ENCODE results near the gene CNTNAP2.
"Not testable (repeated sequence)": the region's sequence is repeated elsewhere in the genome, so short reads cannot be mapped to it uniquely, and the experiment has no call there.

The CNTNAP2 gene

DNA sequence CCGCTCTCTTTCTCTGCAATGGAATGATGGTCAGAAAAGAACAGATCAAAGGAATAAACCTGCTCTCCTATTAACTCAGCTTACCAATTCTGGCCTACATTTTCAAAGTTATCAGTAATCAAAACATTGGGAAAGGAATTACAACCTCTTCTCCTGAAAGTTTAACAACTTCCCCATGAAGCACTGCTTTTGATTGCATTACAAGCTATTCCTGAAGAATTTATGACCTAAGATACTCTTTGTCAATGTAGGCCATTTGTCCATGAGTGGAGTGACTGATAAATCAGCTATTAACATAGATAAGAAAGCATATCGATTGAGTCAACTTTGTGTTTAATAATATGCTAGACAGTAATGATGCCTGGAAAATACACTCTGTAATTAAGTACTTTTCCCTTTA is 2202.2 kb downstream of the CNTNAP2 start:
- no peak for DNase-seq (ENCODE audit: low spot score)

DNA sequence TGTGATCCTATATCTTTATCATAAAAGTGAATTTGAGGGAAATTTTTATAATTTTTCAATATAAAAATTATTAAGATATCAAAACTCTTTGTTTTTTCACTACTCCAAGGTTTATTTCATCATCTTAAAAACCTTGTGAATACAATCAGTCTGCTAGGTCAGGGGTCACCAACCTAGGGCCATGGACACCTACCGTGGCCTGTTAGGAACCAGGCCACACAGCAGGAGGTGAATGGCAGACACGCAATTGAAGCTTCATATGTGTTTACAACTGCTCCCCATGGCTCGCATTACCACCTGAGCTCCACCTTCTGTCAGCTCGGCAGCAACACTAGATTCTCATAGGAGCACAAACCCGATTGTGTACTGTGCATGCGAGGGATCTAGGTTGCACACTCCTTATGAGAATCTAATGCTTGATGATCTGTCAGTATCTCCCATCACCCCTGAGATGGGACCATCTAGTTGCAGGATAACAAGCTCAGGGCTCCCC is 2202.8 kb downstream of the CNTNAP2 start:
- no peak for DNase-seq (ENCODE audit: low spot score)

DNA sequence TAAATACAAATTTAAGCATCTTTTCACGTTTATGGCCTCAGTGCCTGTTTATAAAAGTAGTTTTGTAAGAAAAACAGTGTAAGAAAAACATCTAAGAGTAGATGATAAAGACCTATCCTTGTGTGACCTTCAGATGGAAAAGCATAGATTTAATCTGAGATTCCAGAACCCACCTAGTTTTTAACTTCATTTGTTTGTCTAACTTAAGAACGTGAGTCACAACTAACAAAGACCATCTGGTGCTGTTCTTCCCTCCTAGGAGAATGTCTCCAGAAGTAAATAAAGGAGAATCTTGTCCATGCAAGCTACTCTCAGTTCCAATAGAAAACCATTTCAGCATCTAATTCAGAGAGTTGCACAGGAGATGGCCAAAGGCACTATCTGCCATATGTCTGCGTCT is 2208.6 kb downstream of the CNTNAP2 start:
- no peak for DNase-seq (ENCODE audit: low spot score)

DNA sequence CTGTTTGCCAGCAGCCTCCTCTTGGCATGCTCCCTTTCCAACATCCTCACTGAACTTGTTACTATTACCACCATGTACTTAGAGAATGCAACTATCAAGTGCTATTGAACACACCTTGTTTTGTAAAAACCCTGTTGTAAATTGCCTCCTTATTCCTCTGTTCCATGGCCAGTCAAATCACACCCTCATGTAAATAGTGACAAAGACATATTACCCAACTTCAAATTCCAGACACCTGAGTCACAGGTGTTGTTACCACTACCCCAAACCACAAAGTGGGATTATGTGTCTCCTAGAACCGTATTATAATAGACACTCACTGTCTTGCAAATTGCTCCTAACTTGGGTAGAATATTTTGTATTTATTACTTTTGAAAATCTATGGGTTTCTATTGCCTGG is 2210.8 kb downstream of the CNTNAP2 start:
- no peak for DNase-seq (ENCODE audit: low spot score)

DNA sequence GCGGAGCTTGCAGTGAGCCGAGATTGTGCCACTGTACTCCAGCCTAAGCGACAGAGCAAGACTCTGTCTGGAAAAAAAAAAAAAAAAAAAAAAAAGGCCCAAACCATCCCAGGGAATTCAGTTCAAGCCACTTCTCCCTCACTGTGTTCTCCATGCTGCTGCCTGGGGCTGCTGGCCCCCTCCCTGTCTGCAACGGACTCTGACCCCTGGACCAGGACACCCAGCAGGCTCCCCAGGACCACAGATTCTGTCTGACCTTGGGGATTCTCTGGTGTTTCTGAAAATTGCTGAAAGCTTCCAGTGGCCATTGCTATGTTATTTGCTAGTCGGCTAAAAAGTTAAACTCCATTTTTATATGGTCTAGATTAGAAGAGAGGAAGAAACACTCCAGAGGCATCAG is 2212.3 kb downstream of the CNTNAP2 start:
- DNase-seq (ENCODE audit: low spot score), result no peak

DNA sequence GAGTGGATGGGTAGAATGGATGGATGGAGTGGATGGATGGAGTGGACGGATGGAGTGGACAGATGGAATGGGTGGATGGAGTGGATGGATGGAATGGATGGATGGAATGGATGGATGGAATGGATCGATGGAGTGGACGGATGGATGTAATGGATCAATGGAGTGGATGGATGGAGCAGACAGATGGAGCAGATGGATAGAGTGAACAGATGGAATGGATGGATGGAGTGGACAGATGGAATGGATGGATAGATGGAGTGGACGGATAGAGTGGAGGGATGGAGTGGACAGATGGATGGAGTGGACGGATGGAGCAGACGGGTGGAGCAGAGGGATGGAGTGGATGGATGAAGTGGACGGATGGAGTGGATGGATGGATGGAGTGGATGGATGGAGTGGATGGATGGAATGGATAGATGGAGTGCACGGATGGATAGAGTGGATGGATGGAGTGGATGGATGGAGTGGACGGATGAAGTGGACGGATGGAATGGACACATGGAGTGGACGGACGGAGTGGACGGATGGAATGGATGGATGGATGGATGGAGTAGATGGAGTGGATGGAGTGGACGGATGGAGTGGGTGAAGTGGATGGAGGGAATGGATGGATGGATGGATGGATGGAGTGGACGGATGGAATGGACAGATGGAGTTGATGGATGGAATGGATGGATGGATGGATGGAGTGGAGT is 2213.7 kb downstream of the CNTNAP2 start:
- DNase-seq (ENCODE audit: low spot score), result no peak

DNA sequence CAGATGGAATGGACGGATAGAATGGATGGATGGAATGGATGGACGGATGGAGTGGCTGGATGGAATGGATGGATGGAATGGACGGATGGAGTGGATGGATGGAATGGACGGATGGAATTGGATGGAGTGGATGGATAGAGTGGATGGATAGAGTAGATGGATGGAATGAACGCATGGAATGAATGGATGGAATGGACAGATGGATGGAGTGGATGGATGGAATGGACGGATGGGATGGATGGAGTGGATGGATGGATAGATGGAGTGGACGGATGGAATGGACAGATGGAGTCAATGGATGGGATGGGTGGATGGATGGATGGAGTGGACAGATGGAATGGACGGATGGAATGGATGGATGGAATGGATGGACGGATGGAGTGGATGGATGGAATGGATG is 2214.2 kb downstream of the CNTNAP2 start:
- no peak for DNase-seq (ENCODE audit: low spot score)

DNA sequence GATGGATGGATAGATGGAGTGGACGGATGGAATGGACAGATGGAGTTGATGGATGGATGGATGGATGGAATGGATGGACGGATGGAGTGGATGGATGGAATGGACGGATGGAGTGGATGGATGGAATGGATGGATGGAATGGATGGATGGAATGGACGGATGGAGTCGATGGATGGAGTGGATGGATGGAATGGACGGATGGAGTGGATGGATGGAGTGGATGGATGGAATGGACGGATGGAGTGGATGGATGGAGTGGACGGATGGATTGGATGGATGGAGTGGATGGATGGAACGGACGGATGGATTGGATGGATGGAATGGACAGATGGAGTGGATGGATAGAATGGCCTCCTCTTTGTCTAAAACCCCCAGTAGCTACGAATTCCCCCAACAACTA is 2214.9 kb downstream of the CNTNAP2 start:
- not testable (repeated sequence) for DNase-seq (ENCODE audit: low spot score)

DNA sequence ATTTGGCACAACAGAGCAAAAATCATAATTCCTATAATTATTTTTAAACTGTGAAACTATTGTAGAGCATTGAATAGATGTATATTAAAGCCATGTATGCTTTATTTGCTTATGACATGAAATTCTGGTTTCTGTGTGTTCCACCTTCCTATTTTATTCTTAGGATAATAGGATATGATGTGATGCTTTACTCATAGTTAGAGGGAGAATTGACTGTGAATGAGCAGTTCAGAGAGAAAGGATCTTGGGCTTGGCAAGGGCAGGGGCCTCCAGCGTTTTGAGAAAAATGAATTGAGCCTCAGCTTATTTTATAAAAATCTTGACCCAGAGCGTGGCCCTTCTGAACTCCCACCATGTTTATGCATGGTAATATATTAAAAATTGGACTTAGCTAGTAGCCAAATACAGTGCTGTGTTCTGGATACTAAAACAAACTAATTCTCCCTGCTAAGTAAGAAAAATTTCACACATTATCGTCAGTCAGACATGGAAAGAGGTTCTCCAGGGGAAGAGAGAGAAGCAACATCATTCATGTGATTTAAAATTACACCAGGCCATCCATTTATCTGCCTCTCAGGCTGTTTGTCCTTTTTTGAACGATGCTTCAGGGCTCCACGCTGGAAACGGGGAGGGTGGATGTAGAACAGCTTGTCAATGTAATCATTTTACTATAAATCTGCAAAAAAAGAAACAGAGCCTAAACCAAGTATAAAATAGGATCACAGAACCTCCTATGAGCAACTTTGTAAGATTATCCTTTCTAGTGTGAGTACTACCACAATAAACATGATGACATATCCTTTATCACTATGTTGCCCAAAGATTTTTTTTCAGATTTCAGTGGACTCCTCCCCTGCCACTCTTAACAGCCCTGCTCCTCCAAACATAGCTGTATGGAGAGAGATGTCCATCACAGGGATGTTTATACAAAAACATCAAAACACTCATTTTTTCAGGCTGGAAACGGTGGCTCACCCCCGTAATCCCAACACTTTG is 2215.9 kb downstream of the CNTNAP2 start:
- DNase-seq (ENCODE audit: low spot score), result no peak

DNA sequence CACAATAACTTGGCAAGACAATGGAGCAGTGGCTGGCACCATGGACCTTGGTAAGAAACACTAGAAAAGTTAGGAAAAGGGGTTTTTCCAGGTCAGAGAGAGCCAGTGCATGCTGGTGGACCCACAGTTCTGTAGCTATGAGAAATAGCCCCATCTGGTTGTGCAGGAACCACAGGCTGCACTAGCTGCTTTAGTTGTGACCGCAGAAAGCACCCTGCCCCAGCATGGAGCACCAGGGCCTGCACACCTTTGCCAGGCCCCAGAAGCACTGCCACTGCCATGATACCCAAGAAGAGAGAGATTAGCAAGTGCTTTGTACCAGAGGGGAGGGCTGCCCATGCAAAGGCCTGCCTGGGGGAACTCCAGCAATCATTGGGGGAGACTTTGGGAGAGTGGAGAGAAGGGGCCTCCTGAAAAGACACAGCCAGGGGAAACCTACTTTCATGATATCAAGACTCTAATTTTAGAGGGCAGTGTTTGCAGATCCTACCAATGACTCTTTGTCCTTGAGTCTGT is 2217.9 kb downstream of the CNTNAP2 start:
- no peak for DNase-seq (ENCODE audit: low spot score)

DNA sequence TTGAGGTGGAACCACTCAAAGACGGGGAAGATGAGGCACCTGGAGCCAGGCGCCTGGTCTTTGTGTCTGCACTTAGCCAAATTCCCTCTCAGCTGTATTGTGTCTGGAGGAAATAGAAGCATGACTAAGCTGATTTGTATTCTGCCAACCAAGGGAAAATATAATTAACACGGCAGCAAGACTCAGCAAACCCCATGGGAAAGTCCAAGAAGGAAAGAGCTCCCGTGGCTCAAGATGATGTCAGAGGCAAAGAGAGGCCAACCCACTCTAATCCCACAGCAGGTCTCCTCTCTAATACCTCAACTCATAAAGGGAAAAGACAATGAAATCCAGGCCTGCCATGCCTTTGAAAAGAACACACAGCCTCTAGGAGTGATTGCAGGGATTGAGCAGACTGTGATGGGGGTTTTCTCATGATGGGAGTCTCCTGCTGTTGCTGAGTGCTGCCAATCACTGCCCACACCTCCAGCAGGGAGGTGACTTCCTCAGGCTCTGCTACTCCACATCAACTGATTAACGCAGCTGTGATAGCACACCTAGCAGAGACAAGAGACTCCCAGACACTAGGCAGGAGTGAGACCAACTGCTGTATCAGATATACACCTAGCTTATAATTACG is 2218.5 kb downstream of the CNTNAP2 start:
- DNase-seq (ENCODE audit: low spot score), result no peak

DNA sequence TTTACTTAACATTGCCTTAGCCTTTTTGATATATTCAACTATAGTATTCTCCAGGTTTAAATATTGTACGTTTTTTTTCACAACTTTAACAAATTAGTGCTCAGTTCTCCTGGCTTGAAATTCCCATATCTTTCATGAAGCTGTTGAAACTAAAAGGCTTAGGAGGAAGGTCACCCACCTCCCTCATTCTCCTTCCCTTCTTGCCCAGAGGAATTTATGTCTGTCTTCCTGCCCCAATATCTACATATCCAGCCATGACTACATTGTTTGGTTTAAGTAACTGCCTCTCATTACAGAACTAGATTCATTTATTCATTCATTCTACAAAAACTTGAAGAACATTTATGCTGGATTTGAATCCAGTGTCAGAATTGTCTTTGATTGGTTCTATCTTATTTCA is 2219.2 kb downstream of the CNTNAP2 start:
- no peak for DNase-seq (ENCODE audit: low spot score)

DNA sequence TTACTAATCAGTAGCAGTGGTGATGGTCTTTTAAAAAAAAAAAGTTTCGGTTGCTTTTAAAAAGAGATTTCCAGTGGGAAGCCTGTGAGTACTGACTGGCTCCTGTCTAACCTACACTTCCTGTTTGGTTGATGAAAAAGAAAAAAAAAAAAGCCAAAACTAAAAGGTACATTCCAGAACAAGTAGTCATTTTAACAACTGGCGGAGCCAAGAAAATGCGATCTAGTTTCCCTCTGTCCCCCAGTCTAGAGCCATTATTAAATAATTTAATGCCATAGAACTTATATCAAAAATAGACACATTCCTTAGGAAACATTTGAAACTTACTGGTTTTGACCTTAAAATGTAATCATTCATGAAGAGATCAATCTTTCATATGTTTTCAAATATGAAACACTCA is 2219.8 kb downstream of the CNTNAP2 start:
- DNase-seq (ENCODE audit: low spot score), result no peak

DNA sequence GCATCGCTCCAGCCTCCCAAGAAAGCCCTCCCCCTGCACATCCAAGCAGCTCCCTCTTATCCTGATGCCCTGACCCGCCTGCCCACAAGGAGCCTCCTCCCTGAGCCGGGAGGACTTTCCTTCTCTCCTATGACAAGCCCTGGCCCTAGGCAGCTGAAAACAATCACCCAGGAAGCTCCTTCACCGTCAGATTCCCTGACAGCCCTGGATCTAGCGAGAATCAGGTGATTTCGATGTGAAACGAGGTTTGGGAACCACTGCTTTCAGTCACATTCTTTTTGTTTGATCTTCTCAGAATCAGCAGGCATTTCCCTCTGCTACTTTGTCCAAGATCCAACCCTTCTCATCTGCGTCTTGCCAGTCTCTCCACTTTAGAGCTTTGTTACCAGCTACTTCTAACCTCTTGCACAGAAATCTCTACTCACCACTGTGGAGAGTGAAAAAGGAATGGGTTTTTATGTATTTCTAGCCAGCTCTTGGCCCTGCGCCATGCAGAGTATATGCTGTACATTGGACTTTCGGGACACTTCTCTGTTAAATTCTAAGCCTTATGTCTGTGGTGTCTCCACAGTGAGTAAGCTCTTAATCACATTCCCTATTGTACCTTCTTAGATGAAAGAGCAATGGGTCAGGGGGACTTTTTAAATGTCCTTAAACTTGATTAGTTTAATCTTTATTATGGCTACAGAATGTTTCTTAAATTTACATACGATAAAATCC is 2220.8 kb downstream of the CNTNAP2 start:
- no peak for DNase-seq (ENCODE audit: low spot score)

DNA sequence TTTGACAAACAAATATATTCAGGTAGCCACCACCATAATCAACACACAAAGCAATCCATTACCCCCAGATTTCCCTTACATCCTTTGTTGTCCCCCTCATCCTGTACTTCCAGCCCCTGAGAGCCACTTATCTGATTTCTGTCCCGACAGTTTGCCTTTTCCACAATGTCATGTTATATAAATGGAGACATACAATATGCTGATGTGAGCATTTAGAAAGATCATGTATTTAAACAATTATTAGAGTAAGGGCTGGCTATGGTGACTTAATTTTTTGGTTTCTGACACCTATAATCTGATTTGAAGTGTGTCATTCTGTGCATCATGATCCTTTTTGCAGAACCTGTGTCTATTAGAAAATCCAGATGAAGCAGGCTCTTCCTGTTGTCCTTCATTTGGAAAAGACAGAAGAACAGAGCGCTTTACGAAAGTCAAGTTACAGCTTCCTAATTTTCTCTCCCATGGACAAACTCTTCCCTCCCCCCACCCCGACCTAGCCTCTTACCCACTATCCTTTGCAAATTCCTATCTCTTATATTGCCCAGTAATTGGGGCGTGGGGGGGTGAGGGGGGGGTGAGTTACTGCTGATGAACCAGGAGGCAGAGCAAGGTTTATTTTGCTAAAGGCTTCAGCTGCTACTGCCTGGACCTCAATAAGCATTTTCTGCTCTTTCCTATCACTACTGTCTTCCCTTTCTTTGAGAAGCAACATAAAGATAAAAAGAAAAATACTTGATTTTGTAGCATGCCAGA is 2221.6 kb downstream of the CNTNAP2 start:
- DNase-seq (ENCODE audit: low spot score), result no peak

DNA sequence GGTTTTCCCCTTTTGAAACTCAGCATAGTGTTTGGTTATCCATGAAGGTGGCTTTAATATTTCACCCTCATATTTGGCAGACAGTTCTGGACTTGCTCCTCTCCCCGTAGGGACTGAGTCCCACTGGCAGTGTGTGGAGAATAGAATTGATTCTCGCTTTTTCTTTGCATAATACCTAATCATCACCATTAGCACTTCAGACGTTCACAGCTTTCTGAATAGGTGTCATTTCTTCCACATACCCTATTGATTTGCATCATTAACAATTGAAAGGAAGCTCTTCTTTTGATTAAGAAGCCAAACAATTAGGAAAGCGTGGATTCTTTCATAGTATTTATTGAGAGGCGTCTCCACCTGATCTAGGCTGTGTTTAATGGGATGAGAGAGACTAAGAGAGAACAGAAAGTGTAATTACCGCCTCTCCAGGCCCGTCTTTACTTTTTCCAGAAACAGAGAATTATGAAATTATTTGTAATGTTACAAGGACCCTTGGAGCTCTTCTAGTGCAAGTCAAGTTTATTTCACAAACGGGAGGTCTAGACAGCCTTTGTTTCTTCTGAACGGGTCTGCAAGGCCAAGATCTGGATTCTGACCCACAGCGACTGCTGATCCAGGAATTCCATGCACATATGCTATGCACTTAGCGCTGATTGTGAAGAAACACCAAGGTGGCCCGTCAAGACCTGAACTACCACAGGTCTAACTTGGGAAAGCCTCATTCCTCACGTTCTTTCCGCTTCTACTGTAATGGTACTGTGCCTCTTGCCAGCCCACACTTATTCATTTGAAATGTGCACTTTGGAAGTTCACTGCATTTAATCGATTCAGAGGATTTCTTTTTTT is 2224.1 kb downstream of the CNTNAP2 start:
- DNase-seq (ENCODE audit: low spot score), result no peak

DNA sequence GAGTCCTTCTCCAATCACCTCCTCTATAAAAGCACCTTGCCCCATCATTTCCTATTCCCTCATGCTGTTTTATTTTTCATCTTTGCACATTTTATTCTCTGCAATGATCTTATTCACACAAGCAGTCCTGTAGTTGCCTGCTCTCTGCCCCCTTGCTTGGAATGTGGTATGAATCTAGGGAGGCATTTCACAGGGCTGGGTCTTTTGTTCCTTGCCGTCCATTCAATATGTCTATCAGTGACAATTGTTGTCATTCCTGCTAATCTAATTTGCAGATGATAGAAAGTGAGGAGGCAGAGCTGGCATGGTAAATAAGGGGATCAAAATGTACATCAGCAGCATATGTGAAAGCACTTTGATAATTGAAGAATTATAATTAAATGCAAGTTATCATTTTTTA is 2227.8 kb downstream of the CNTNAP2 start:
- no peak for DNase-seq (ENCODE audit: low spot score)

DNA sequence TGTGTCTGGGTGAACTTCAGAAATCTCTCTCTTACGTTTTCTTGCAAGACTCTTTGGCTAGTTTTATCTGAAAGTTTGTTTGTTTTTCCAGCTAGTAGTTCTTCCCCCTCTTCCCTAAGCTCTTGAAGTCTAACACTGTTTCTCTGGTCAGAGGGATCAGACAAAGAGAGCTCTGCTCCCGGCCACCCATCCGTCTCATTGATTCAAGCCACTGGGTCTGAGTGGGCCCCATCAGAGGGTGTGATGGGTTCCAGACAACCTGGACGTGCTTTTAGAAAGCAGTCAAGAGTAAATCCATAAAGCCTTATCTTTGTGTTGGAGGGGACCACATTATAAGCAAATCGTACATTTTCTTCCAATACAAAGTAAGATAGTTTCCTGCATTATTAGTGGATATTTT is 2231.4 kb downstream of the CNTNAP2 start:
- DNase-seq (ENCODE audit: low spot score), result no peak

DNA sequence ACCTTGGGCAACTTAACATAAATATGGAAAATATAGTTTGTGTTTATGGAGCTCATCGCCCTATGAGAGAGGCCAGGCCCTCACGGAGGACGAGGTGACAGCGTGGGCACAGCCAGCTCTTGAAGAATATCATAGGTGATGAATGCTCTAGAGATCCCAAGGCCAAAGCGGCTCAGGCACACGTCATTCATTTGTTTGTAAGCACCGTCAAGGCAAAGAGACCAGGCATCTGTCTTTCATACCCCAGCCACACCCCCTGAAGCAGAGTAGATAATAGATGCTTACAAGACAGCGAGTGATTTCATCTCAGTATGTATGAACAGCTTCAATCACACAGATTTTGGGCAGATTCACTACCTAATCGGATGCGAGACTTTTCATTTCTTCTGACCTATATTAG is 2231.9 kb downstream of the CNTNAP2 start:
- DNase-seq (ENCODE audit: low spot score), result no peak

DNA sequence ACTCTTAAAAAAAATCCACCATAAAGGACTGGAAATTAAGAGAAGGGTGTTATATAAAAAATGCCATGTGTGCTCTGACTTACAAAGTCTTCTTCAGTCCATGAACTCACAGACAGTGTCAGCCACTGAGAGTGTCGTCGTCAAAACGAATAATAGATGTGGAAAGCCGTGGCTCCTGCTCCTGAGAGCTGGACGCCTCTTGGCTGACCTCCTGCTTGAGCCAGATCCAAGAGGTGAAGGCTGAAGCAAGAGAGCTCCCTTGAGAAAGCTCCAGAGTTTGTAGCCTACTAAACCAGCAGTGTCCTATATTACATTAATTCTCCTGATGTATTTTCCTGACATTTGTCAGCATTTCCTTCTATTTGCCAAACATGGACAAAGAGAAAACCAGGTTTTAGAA is 2239.7 kb downstream of the CNTNAP2 start:
- DNase-seq (ENCODE audit: low spot score), result no peak

All from activated CD4-positive, alpha-beta T cell treated with anti-CD3 and anti-CD28 coated beads, Interleukin-2, Interleukin-4, amounts not matched to agents 100 ng/mL and 50 ng/mL, durations not matched to agents 16 hours and 8 hours (primary cell).